ENCODE results near the gene KCNIP4. TPM values are rescaled to one million over a fixed set of nuclear protein-coding genes. Genes with fewer than 3 reads are reported as not detected.

KCNIP4 gene

Small RNA genes within 50 kb of the gene (microRNA-seq; reads per million reads assigned to microRNA genes)
- not detected for gene MIR7978

Data from HL-60 (cell line).